ENCODE data around the gene SHC4.

- TF ChIP-seq CTCF (IDR thresholded peaks at IDR 0.05) (no peak), GABPB1 (CRISPR knock-in tag; IDR thresholded peaks at IDR 0.05) (no peak), ELF4 (CRISPR knock-in tag; IDR thresholded peaks at IDR 0.05; ENCODE audit: low read depth) (no peak), SMAD3 (CRISPR knock-in tag; IDR thresholded peaks at IDR 0.05; ENCODE audit: borderline replicate concordance) (no peak), IRF1 (CRISPR knock-in tag; IDR thresholded peaks at IDR 0.05) (no peak), CREM (CRISPR knock-in tag; IDR thresholded peaks at IDR 0.05) (no peak), RELA (CRISPR knock-in tag; IDR thresholded peaks at IDR 0.05; ENCODE audit: borderline replicate concordance) (no peak), E2F4 (CRISPR knock-in tag; IDR thresholded peaks at IDR 0.05; ENCODE audit: borderline replicate concordance, low read depth) (no peak), ZNF423 (CRISPR knock-in tag; IDR thresholded peaks at IDR 0.05) (no peak)
Measured at GRCh38 chr15:48965972-48966371, 2.3 kb upstream of the SHC4 start.
